Measurements from ENCODE around the gene PAN3. TPM values are rescaled to one million over a fixed set of nuclear protein-coding genes. Genes with fewer than 3 reads are reported as not detected.

The PAN3 gene, protein sequence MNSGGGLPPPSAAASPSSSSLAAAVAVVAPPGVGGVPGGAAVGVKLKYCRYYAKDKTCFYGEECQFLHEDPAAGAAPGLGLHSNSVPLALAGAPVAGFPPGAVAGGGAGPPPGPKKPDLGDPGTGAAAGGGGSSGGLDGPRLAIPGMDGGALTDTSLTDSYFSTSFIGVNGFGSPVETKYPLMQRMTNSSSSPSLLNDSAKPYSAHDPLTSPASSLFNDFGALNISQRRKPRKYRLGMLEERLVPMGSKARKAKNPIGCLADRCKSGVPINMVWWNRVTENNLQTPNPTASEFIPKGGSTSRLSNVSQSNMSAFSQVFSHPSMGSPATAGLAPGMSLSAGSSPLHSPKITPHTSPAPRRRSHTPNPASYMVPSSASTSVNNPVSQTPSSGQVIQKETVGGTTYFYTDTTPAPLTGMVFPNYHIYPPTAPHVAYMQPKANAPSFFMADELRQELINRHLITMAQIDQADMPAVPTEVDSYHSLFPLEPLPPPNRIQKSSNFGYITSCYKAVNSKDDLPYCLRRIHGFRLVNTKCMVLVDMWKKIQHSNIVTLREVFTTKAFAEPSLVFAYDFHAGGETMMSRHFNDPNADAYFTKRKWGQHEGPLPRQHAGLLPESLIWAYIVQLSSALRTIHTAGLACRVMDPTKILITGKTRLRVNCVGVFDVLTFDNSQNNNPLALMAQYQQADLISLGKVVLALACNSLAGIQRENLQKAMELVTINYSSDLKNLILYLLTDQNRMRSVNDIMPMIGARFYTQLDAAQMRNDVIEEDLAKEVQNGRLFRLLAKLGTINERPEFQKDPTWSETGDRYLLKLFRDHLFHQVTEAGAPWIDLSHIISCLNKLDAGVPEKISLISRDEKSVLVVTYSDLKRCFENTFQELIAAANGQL
- 10 to 100 TPM; 30.9 to 32.9 TPM for total RNA-seq

DNA sequence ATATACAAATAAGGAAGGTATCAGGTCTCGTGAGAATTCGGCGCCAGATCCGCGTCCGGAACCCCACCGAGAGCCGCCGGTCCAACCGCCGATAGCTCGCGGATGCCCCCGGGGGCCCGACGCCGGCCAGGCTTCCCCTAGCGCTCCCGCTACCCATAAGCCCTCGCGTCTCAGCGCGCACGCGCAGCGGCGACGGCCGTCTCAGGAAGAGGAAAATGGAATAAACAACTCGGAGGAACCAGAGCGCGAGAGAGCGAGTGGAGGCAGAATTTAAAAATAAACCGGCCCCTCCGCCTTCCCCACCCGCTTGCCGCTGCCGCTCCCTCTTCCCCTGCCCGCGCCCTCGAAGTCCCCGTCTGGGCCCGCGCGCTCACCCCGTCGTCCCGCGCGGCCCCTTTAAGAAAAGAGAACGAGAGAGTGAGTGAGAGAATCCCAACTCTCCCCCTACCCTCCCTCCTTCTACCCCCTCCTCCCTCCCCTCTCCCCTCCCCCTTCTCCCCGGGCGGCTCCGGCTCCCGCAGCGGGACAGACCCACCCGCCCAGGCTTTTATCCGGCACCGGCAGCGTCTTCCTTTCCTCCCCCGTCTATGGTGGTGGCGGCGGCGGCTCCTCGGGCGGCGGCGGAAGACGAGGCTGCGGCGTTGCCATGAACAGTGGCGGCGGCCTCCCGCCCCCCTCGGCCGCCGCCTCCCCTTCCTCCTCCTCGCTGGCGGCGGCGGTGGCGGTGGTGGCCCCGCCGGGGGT lies at the start of gene PAN3:
PAN3 (plus strand) TSS at position 534 of the 744 bp plus-strand sequence; CDS start at position 647, 113 bp downstream.
- H3K9me3 Mint-ChIP-seq = no peaks in the 10 kb centered on the region
- H3K27ac Mint-ChIP-seq = peak within 1 kb of the TSS; percentile 97
- ChIA-PET POLR2A (interaction anchor here (0.7 to 1.5 kb wide), 2 partner anchors 8 to 520 kb away, joined by 3 read pairs; no protein-coding TSS in a partner anchor), CTCF (interaction anchor here (0.7 kb wide), 1 partner anchor 317 kb away, joined by 4 read pairs; no protein-coding TSS in a partner anchor)
- intact Hi-C loops (cut with micrococcal nuclease) = loop anchor here (5.0 kb wide), 1 partner anchor 139 kb away; no protein-coding TSS in a partner anchor
- no peaks in the 10 kb centered on the region for H3K27me3 Mint-ChIP-seq
- TF ChIP-seq, protein P1, sequence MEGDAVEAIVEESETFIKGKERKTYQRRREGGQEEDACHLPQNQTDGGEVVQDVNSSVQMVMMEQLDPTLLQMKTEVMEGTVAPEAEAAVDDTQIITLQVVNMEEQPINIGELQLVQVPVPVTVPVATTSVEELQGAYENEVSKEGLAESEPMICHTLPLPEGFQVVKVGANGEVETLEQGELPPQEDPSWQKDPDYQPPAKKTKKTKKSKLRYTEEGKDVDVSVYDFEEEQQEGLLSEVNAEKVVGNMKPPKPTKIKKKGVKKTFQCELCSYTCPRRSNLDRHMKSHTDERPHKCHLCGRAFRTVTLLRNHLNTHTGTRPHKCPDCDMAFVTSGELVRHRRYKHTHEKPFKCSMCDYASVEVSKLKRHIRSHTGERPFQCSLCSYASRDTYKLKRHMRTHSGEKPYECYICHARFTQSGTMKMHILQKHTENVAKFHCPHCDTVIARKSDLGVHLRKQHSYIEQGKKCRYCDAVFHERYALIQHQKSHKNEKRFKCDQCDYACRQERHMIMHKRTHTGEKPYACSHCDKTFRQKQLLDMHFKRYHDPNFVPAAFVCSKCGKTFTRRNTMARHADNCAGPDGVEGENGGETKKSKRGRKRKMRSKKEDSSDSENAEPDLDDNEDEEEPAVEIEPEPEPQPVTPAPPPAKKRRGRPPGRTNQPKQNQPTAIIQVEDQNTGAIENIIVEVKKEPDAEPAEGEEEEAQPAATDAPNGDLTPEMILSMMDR (IDR thresholded peaks at IDR 0.05) = no peak
- H3K36me3 Mint-ChIP-seq (ENCODE audit: low read depth) = peaks cover 9% of the 10 kb centered on the region
- peak; percentile 53 for ATAC-seq
- DNase-seq = peak; percentile 91
- H3K4me1 Mint-ChIP-seq (ENCODE audit: low read depth) = peaks cover 35% of the 10 kb centered on the region
- H3K4me3 Mint-ChIP-seq = peak within 1 kb of the TSS; percentile 91

DNA sequence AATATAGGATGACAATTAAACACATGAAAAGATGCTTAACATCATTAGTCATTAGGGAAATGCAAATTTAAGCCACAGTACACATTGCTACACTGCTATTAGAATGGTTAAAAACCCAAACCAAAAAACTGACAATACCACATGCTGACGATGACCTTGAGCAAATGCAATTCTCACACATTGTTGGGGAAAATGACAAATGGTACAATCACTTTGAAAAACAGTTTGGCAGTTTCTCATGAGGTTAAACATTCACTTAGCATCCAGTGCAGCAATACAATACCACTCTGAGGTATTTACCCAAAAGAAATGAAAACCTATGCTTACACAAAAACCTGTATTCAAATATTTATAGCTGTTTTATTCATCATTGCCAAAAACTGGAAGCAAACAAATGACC lies 49.3 kb upstream of the PAN3 start:
- ChIA-PET CTCF (no interaction called here), POLR2A (interaction anchor here (0.6 kb wide), 1 partner anchor 154 kb away, joined by 3 read pairs; no protein-coding TSS in a partner anchor)
- no peaks in the 10 kb centered on the region for H3K36me3 Mint-ChIP-seq (ENCODE audit: low read depth)
- no peak overlapping the region for H3K27ac Mint-ChIP-seq
- peaks cover 11% of the 10 kb centered on the region for H3K27me3 Mint-ChIP-seq
- ATAC-seq (no peak), DNase-seq (no peak)
- no peaks in the 10 kb centered on the region for H3K9me3 Mint-ChIP-seq
- TF ChIP-seq, protein P1 (IDR thresholded peaks at IDR 0.05) = no peak
- no peaks in the 10 kb centered on the region for H3K4me1 Mint-ChIP-seq (ENCODE audit: low read depth)
- H3K4me3 Mint-ChIP-seq = no peak overlapping the region
- intact Hi-C loops (cut with micrococcal nuclease) = no loop called here

DNA sequence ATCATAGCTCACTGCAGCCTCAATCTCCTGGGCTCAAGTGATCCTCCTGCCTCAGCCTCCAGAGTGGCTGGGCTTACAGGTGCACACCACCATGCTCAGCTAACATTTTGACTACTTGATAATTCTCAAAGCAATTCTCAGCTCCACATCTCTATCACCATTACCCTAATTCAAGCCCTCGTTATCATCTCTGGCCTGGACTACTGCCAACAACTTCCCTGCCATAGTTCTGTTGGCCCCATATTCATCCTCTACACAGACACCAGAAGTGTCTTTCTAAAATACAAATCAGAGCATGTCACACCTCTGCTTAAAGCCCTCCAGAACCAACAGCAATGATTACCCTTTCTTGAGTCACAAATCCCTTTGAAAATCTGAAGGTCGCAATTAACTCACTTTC lies 45.9 kb upstream of the PAN3 start:
- no peak overlapping the region for H3K4me3 Mint-ChIP-seq
- ATAC-seq = no peak
- H3K27ac Mint-ChIP-seq = no peak overlapping the region
- H3K36me3 Mint-ChIP-seq (ENCODE audit: low read depth) = no peaks in the 10 kb centered on the region
- H3K9me3 Mint-ChIP-seq = no peaks in the 10 kb centered on the region
- CTCF ChIA-PET = no interaction called here
- no peak for DNase-seq
- intact Hi-C loops (cut with micrococcal nuclease) = no loop called here
- TF ChIP-seq, protein P1 (IDR thresholded peaks at IDR 0.05) = no peak
- POLR2A ChIA-PET = no interaction called here
- H3K27me3 Mint-ChIP-seq = peaks cover 20% of the 10 kb centered on the region
- no peaks in the 10 kb centered on the region for H3K4me1 Mint-ChIP-seq (ENCODE audit: low read depth)

DNA sequence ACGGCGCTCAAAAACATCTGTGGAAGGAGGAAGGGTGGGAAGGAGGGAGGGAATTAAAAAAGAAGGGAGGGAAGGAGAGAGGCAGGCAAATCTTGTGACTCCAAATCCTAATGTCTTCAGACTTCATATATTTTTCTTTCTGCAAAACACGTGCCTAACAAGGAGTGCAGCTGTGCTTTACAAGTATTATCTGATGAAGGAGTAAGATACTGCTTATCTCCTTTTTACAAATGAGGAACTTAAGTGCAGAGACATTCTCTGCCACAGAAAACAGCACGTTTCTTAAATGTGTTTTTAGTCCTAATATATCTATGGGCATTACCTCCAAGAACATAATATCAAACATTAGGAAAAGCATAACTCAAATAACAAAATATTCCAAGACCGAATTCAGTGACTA lies 44.5 kb upstream of the PAN3 start:
- Mint-ChIP-seq H3K4me3 (no peak overlapping the region), H3K27ac (no peak overlapping the region), H3K4me1 (ENCODE audit: low read depth) (no peaks in the 10 kb centered on the region), H3K9me3 (no peaks in the 10 kb centered on the region), H3K36me3 (ENCODE audit: low read depth) (no peaks in the 10 kb centered on the region), H3K27me3 (peaks cover 29% of the 10 kb centered on the region)
- CTCF ChIA-PET = no interaction called here
- TF ChIP-seq, protein P1 (IDR thresholded peaks at IDR 0.05) = no peak
- POLR2A ChIA-PET = no interaction called here
- ATAC-seq (no peak), DNase-seq (no peak)
- intact Hi-C loops (cut with micrococcal nuclease) = no loop called here

Data from activated CD8-positive, alpha-beta T cell treated with anti-CD3 and anti-CD28 coated beads for 36 hours (primary cell).